Stimulated activated CD8-positive, alpha-beta memory T cell treated with anti-CD3 and anti-CD28 coated beads, Interleukin-7, amount 100 ng/mL, for 1 hour (primary cell): ENCODE measurements around the gene DUSP12.
"Not testable (repeated sequence)": the region's sequence is repeated elsewhere in the genome, so short reads cannot be mapped to it uniquely, and the experiment has no call there.

Experiments used
- DNase-seq, 2 donors: peaks; one replicate each; pipeline ENCODE4 v3.0.0-alpha.2; 2020; ENCODE audit warnings: low read depth in 2 of 2

DUSP12 gene

GRCh38 chr1:161749509-161750407, at the start of gene DUSP12:
Gene DUSP12 (plus strand): TSS chr1:161749786. CDS start chr1:161749802, 16 bp downstream.
- peak; percentile 62 to 63 for DNase-seq

- DNase-seq: no peak
Measured at GRCh38 chr1:161702250-161702649, 47.3 kb upstream of the DUSP12 start.

GRCh38 chr1:161705537-161705936, 44.0 kb upstream of the DUSP12 start:
- DNase-seq: no peak

GRCh38 chr1:161706113-161706481, 43.5 kb upstream of the DUSP12 start:
- no peak for DNase-seq

- no peak for DNase-seq
Measured at GRCh38 chr1:161706482-161707347, 42.9 kb upstream of the DUSP12 start, which contains the start of gene FCRLA. Gene FCRLA (plus strand): TSS chr1:161707229. CDS start chr1:161707265, 36 bp downstream.

- DNase-seq: no peak
Measured at GRCh38 chr1:161707503-161707902, 42.1 kb upstream of the DUSP12 start.

- DNase-seq: no peak
Measured at GRCh38 chr1:161709373-161709772, 40.2 kb upstream of the DUSP12 start.

- no peak for DNase-seq
Measured at GRCh38 chr1:161710560-161710959, 39.0 kb upstream of the DUSP12 start.

- no peak for DNase-seq
Measured at GRCh38 chr1:161718559-161719324, 30.8 kb upstream of the DUSP12 start.

- DNase-seq: no peak
Measured at GRCh38 chr1:161719325-161719611, 30.3 kb upstream of the DUSP12 start.

- no peak for DNase-seq
Measured at GRCh38 chr1:161720422-161720821, 29.2 kb upstream of the DUSP12 start.

GRCh38 chr1:161720956-161721737, 28.4 kb upstream of the DUSP12 start, which contains the start of gene FCRLB:
Gene FCRLB (plus strand): TSS chr1:161721544. CDS start chr1:161722673, 1,129 bp downstream.
- DNase-seq: no peak

GRCh38 chr1:161721738-161722343, 27.7 kb upstream of the DUSP12 start:
- DNase-seq: no peak

GRCh38 chr1:161722406-161722805, 27.2 kb upstream of the DUSP12 start:
- DNase-seq: no peak

- DNase-seq: no peak
Measured at GRCh38 chr1:161723459-161724141, 26.0 kb upstream of the DUSP12 start.

- DNase-seq: not testable (repeated sequence)
Measured at GRCh38 chr1:161725258-161725907, 24.2 kb upstream of the DUSP12 start.

GRCh38 chr1:161725908-161726472, 23.6 kb upstream of the DUSP12 start:
- peak; percentile 9 for DNase-seq

- DNase-seq: peak; percentile 47 to 52
Measured at GRCh38 chr1:161726473-161727255, 22.9 kb upstream of the DUSP12 start.
